Mesenteric fat pad (tissue), 1 donor: ENCODE measurements around the gene PARD6B. TPM values are rescaled to one million over a fixed set of nuclear protein-coding genes. Genes with fewer than 3 reads are reported as not detected.
"Not testable (repeated sequence)": the region's sequence is repeated elsewhere in the genome, so short reads cannot be mapped to it uniquely, and the experiment has no call there.

ENCODE experiments used
- DNase-seq: peaks from one replicate; pipeline ENCODE4 v3.0.0-alpha.2; 2020; ENCODE audit warnings: low spot score
- total RNA-seq: library from RNA; stranded (reverse); fragmentation: NEBNext Ultra II Directional; extraction: Animal tissue kit (Norgen Biotek cat#: 25700); gene quantifications from one replicate; pipeline ENCODE4 v1.2.1, GENCODE V29; 2021
- donor health status: DM: yes; HTN: yes; CAD: no.

PARD6B gene
- total RNA-seq, 1 donor from 2014 or later: 2.0 TPM

- not testable (repeated sequence) for DNase-seq
Observed at GRCh38 chr20:50703651-50704438, 27.5 kb upstream of the PARD6B start.

- no peak for DNase-seq
Observed at GRCh38 chr20:50704514-50704913, 26.9 kb upstream of the PARD6B start.

GRCh38 chr20:50704971-50705370 lies 26.4 kb upstream of the PARD6B start:
- no peak for DNase-seq

- no peak for DNase-seq
Observed at GRCh38 chr20:50708845-50709635, 22.3 kb upstream of the PARD6B start.

GRCh38 chr20:50709636-50709973 lies 21.8 kb upstream of the PARD6B start:
- DNase-seq: no peak

GRCh38 chr20:50710492-50711063 lies 20.8 kb upstream of the PARD6B start:
- no peak for DNase-seq

- no peak for DNase-seq
Observed at GRCh38 chr20:50711113-50711825, 20.1 kb upstream of the PARD6B start.

- DNase-seq: peak; percentile 30
Observed at GRCh38 chr20:50712771-50713656, 18.4 kb upstream of the PARD6B start.

- peak; percentile 22 for DNase-seq
Observed at GRCh38 chr20:50713657-50714101, 17.7 kb upstream of the PARD6B start.

GRCh38 chr20:50714426-50714825 lies 17.0 kb upstream of the PARD6B start:
- peak; percentile 68 for DNase-seq

GRCh38 chr20:50715694-50716093 lies 15.7 kb upstream of the PARD6B start:
- no peak for DNase-seq

- no peak for DNase-seq
Observed at GRCh38 chr20:50716518-50716917, 14.9 kb upstream of the PARD6B start.

GRCh38 chr20:50717312-50717711 lies 14.1 kb upstream of the PARD6B start:
- DNase-seq: peak; percentile 30

GRCh38 chr20:50717974-50718761 lies 13.2 kb upstream of the PARD6B start:
- DNase-seq: peak; percentile 51

GRCh38 chr20:50719328-50719727 lies 12.1 kb upstream of the PARD6B start:
- peak; percentile 14 for DNase-seq

GRCh38 chr20:50720026-50720425 lies 11.4 kb upstream of the PARD6B start:
- DNase-seq: peak; percentile 18

GRCh38 chr20:50720582-50720981 lies 10.8 kb upstream of the PARD6B start:
- DNase-seq: no peak

- peak; percentile 81 for DNase-seq
Observed at GRCh38 chr20:50721881-50722281, 9.5 kb upstream of the PARD6B start.

GRCh38 chr20:50722424-50723155 lies 8.8 kb upstream of the PARD6B start:
- peak; percentile 73 for DNase-seq
